Suprapubic skin (tissue), 3 donors: Measurements from ENCODE around the gene ZNF541.

Experiments used
- EP300 ChIP-seq: sonication (generic); formaldehyde crosslinking; IDR thresholded peaks from one replicate; pipeline ENCODE4 v1.6.1; 2017; ENCODE audit warnings: antibody characterized with exemption
- POLR2A ChIP-seq, 2 donors: fragments of 450-650 bp; IDR thresholded peaks; one replicate each; pipeline ENCODE4 v1.6.1; 2017; ENCODE audit warnings: antibody characterized with exemption in 2 of 2, mild to moderate bottlenecking in 2 of 2, moderate library complexity in 2 of 2
- TF ChIP-seq, protein P1 (sequence below), 2 donors: fragments of 200-600 bp in 1 of 2; fragments of 450-650 bp in 1 of 2; sonication (generic) in 1 of 2; IDR thresholded peaks; one replicate each; pipeline ENCODE4 v1.5.1; 2016 to 2019; ENCODE audit warnings: antibody characterized with exemption in 2 of 2, mild to moderate bottlenecking in 1 of 2, moderate library complexity in 1 of 2

DNA sequence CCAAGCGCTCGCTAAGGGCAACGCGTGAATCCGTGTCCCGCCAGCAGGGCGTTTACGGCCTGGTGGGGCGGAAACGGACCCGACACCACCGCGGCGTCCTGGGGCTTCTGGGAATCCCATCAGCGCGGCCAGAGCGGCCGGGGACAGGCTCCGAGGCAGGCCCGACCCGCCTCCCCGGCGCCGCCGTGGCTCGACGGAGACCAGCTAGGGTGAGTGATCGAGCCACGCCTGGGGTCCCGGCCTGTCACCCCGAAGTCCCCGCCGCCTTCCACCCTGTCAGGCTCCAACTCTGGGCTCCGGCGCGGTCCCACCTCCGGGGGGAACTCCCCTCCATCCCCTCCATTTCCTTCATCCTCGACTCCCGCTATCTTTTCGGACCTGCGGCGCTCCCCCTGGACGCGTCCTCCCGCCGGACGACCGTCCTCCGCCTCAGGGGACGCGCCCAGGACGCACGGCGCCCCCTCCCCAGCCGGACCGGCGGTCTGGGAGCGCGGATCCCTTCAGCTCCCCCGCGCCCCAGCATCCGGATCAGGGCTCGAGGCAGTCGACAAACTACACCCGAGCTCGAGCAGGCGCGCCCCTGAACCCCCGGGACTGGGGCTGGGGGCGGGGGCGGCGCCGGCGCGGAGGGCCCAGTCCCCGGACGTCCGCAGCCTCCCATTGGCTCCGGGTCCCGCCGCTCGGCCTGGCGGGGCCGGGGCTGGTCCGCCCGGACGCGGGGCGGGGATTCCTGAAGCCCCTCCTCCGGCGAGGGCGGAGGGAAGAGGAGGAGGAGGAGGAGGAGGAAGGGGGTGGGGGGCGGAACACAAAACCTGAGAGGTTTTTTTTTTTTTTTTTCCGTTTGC is 35.3 kb upstream of the ZNF541 start:
- TF ChIP-seq EP300 (no peak), POLR2A (IDR thresholded peaks at IDR 0.05) (peak in 1 of 2 donors; percentile 67)
- TF ChIP-seq, protein P1, sequence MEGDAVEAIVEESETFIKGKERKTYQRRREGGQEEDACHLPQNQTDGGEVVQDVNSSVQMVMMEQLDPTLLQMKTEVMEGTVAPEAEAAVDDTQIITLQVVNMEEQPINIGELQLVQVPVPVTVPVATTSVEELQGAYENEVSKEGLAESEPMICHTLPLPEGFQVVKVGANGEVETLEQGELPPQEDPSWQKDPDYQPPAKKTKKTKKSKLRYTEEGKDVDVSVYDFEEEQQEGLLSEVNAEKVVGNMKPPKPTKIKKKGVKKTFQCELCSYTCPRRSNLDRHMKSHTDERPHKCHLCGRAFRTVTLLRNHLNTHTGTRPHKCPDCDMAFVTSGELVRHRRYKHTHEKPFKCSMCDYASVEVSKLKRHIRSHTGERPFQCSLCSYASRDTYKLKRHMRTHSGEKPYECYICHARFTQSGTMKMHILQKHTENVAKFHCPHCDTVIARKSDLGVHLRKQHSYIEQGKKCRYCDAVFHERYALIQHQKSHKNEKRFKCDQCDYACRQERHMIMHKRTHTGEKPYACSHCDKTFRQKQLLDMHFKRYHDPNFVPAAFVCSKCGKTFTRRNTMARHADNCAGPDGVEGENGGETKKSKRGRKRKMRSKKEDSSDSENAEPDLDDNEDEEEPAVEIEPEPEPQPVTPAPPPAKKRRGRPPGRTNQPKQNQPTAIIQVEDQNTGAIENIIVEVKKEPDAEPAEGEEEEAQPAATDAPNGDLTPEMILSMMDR (IDR thresholded peaks at IDR 0.05) = peak in 1 of 2 donors; percentile 32
